Osteoblast (primary cell): ENCODE data around the gene ARHGEF4. TPM values are rescaled to one million over a fixed set of nuclear protein-coding genes. Genes with fewer than 3 reads are reported as not detected.

Source experiments
- DNase-seq: peaks from one replicate; pipeline ENCODE4 v3.0.0; 2011; ENCODE audit warnings: low spot score, mixed read lengths; ENCODE audit not compliant: insufficient read length; ENCODE audit errors: missing footprints
- H2AFZ ChIP-seq: 2 replicates; pipeline ENCODE4 v1.6.0; 2011; ENCODE audit warnings: mild to moderate bottlenecking, low read length
- H3K27ac ChIP-seq: 2 replicates; pipeline ENCODE4 v1.5.1; 2011; ENCODE audit warnings: mild to moderate bottlenecking, low read depth, low read length, moderate library complexity
- H3K27me3 ChIP-seq: 2 replicates; pipeline ENCODE4 v1.6.0; 2012; ENCODE audit warnings: mild to moderate bottlenecking, control low read depth, inconsistent platforms, low read length, moderate library complexity; ENCODE audit not compliant: insufficient read depth
- H3K36me3 ChIP-seq: 2 replicates; pipeline ENCODE4 v1.5.1; 2011; ENCODE audit warnings: mild to moderate bottlenecking, low read length, control low read depth, moderate library complexity; ENCODE audit not compliant: insufficient read depth
- H3K4me1 ChIP-seq: 2 replicates; pipeline ENCODE4 v1.5.1; 2011; ENCODE audit warnings: mild to moderate bottlenecking, low read length, control low read depth, moderate library complexity; ENCODE audit not compliant: insufficient read depth
- H3K4me2 ChIP-seq: 2 replicates; pipeline ENCODE4 v1.6.0; 2011; ENCODE audit warnings: mild to moderate bottlenecking, low read length; ENCODE audit not compliant: insufficient read depth
- H3K4me3 ChIP-seq: fragments of 200-600 bp; sonication (generic); 3 replicates; pipeline ENCODE4 v1.5.1; 2012; ENCODE audit warnings: mild to moderate bottlenecking, low read length, inconsistent platforms; ENCODE audit not compliant: insufficient read depth
- H3K79me2 ChIP-seq: 2 replicates; pipeline ENCODE4 v1.6.0; 2012; ENCODE audit warnings: mild to moderate bottlenecking, low read length, control low read depth, inconsistent platforms; ENCODE audit not compliant: insufficient read depth
- H3K9me3 ChIP-seq: 2 replicates; pipeline ENCODE4 v1.5.1; 2011; ENCODE audit warnings: low read depth, low read length, control low read depth
- H4K20me1 ChIP-seq: 2 replicates; pipeline ENCODE4 v1.6.0; 2012; ENCODE audit warnings: mild to moderate bottlenecking, low read length, control low read depth; ENCODE audit not compliant: insufficient read depth
- CTCF ChIP-seq: IDR thresholded peaks from 2 replicates; pipeline ENCODE4 v1.5.1; 2011; ENCODE audit warnings: mild to moderate bottlenecking, low read depth, low read length, moderate library complexity; ENCODE audit errors: extremely low read depth
- total RNA-seq: library from RNA; depleted of rRNA; stranded (reverse); fragments of >200 nt; gene quantifications from 2 replicates; pipeline ENCODE4 v1.2.3, GENCODE V29; 2012

ARHGEF4 gene
- total RNA-seq, 1 donor: 3.6 TPM

- no peaks in the 10 kb centered on the region for H3K79me2 ChIP-seq
- peak; percentile 60 for DNase-seq
- H4K20me1 ChIP-seq: no peaks in the 10 kb centered on the region
- H3K9me3 ChIP-seq: no peaks in the 10 kb centered on the region
- H3K4me3 ChIP-seq: no peak overlapping the region
- H3K4me1 ChIP-seq: no peaks in the 10 kb centered on the region
- TF ChIP-seq CTCF: no peak
- no peak overlapping the region for H3K4me2 ChIP-seq
- H3K27me3 ChIP-seq: no peaks in the 10 kb centered on the region
- H3K27ac ChIP-seq: no peak overlapping the region
- H3K36me3 ChIP-seq: no peaks in the 10 kb centered on the region
- no peak overlapping the region for H2AFZ ChIP-seq
Observed at GRCh38 chr2:130849896-130850787, 13.4 kb downstream of the ARHGEF4 start.

DNA sequence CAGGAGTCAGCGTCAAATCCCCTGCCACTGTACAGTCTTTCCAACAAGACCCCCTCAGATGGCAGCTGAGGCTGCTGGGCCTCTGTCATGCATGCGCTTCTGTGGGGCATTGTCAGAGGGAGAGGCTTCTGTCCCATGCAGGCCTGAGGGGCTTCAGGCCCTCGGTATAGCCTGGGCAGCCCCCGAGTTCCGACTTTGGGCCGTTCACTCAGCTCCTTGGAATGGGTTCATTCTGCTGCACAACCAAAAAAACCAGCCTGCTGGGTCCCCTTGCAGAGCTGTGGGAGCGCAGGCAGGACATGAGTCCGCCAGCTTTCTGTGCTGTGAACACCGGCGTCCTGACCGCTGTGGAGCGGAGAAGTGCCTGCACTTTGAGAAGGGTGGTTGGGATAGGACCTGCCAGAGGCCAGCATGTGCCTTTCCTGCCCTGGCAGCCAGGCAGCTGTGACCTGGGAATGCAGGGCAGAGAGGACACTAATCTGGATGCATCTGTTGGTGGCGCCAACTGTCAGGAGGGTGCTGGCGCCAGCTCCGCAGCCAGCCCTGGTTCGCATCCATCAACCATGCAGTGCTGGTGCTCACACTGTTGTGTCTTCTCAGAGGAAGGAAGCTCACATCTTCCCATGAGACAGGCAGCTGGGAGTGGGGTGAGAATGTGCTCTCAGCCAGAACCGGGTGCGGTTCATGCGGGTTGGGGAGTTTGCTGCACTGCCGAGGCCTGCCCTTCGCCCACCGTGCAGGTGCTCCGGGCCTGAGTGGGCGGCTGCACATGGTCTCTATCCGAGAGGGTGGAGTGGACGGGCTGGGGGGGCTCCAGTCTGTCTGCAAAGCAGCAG lies 14.3 kb downstream of the ARHGEF4 start:
- H3K4me2 ChIP-seq: no peak overlapping the region
- no peaks in the 10 kb centered on the region for H3K79me2 ChIP-seq
- H3K9me3 ChIP-seq: no peaks in the 10 kb centered on the region
- no peaks in the 10 kb centered on the region for H3K4me1 ChIP-seq
- no peaks in the 10 kb centered on the region for H3K36me3 ChIP-seq
- no peak overlapping the region for H2AFZ ChIP-seq
- no peaks in the 10 kb centered on the region for H3K27me3 ChIP-seq
- peak; percentile 55 for DNase-seq
- H4K20me1 ChIP-seq: no peaks in the 10 kb centered on the region
- H3K27ac ChIP-seq: no peak overlapping the region
- H3K4me3 ChIP-seq: no peak overlapping the region
- TF ChIP-seq CTCF: no peak

- Histone ChIP-seq H3K9me3 (no peaks in the 10 kb centered on the region), H3K36me3 (no peaks in the 10 kb centered on the region), H3K4me3 (no peak overlapping the region), H4K20me1 (no peaks in the 10 kb centered on the region), H3K79me2 (no peaks in the 10 kb centered on the region), H3K4me2 (no peak overlapping the region), H2AFZ (no peak overlapping the region), H3K27ac (no peak overlapping the region), H3K27me3 (no peaks in the 10 kb centered on the region), H3K4me1 (no peaks in the 10 kb centered on the region)
- no peak for TF ChIP-seq CTCF
- DNase-seq: peak; percentile 67
Observed at GRCh38 chr2:130851624-130852382, 15.1 kb downstream of the ARHGEF4 start.
